ENCODE data around the gene ADAMTS15. TPM values are rescaled to one million over a fixed set of nuclear protein-coding genes. Genes with fewer than 3 reads are reported as not detected.

Gene ADAMTS15
- total RNA-seq, 3 donors from 2014 or later, result 17.9 to 22.6 (median 21.9) TPM

- intact Hi-C loops (cut with DNase I; ENCODE audit: low total_unique reads), result no loop called here
- no peak for DNase-seq (ENCODE audit: low spot score in 2 of 2)
- Histone ChIP-seq H3K9me3 (no peaks in the 10 kb centered on the region), H3K4me1 (no peaks in the 10 kb centered on the region), H3K27ac (no peak overlapping the region), H3K27me3 (no peaks in the 10 kb centered on the region), H3K4me3 (no peak overlapping the region), H3K36me3 (no peaks in the 10 kb centered on the region)
- TF ChIP-seq POLR2AphosphoS5 (IDR thresholded peaks at IDR 0.05) (no peak), CTCF (IDR thresholded peaks at IDR 0.05) (no peak), POLR2A (IDR thresholded peaks at IDR 0.05) (no peak)
These were observed 20.7 kb downstream of the ADAMTS15 start for GRCh38 chr11:130469181-130469580.

DNA sequence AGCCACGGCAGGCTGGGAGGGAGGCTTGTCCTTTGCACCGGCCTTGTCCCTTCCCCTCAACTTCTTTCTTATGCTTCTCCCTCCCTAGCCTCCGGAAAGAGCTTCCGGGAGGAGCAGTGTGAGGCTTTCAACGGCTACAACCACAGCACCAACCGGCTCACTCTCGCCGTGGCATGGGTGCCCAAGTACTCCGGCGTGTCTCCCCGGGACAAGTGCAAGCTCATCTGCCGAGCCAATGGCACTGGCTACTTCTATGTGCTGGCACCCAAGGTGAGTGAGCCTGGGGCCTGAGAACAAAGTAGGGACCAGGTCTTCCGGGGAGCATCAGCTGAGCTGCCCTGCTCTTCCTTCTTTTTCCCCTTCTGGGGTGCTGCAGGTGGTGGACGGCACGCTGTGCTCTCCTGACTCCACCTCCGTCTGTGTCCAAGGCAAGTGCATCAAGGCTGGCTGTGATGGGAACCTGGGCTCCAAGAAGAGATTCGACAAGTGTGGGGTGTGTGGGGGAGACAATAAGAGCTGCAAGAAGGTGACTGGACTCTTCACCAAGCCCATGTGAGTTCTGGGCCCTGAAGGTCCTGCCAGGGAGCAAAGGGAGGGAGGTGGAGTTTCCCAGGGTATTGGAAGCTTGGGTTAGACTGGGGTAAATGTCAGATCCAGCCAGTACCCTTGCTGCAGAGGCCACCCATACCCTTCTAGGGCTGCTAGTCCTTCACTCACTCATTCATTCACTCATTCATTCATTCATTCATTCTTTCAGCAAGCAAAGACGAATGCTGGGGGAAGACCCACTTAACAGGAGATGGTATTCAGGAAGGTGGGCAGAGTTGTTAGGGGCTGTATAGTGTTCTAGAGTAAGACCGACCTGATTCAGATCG, 22.6 kb downstream of the ADAMTS15 start:
- no peak overlapping the region for H3K27ac ChIP-seq
- H3K27me3 ChIP-seq, result no peaks in the 10 kb centered on the region
- H3K9me3 ChIP-seq, result no peaks in the 10 kb centered on the region
- no peaks in the 10 kb centered on the region for H3K4me1 ChIP-seq
- TF ChIP-seq CTCF (IDR thresholded peaks at IDR 0.05) (no peak), POLR2AphosphoS5 (IDR thresholded peaks at IDR 0.05) (no peak), POLR2A (IDR thresholded peaks at IDR 0.05) (no peak)
- peak in 1 of 2 donors; percentile 13 for DNase-seq (ENCODE audit: low spot score in 2 of 2)
- H3K36me3 ChIP-seq, result no peaks in the 10 kb centered on the region
- H3K4me3 ChIP-seq, result no peak overlapping the region
- intact Hi-C loops (cut with DNase I; ENCODE audit: low total_unique reads), result no loop called here

- intact Hi-C loops (cut with DNase I; ENCODE audit: low total_unique reads), result no loop called here
These were observed 23.4 kb downstream of the ADAMTS15 start for GRCh38 chr11:130471731-130472433.

DNA sequence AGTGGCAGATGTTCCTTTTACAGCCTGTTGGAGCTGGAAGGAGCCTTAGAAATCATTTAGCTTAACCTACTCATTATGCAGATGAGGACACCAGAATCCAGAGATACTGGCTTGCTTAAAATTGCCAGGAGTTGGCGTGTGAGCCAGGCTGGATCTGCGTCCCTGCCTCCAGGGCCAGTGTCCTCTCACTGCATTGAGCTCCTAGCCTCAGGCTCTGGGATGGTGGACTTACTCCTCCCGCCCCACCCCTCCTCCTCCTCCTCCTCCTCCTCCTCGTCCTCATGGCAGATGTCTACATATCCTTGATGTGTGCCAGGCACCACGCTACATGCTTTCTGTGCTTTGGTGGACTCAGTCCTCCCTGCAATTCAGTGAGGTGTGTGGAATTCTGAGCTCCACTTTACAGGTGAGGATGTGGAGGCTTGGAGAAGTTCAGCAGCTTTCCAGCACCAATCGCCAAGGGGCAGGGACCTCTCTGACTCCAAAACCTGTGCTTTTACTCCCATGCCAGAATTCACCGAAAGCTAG, 24.1 kb downstream of the ADAMTS15 start:
- TF ChIP-seq CTCF (IDR thresholded peaks at IDR 0.05) (no peak), POLR2A (IDR thresholded peaks at IDR 0.05) (no peak), POLR2AphosphoS5 (IDR thresholded peaks at IDR 0.05) (no peak)
- Histone ChIP-seq H3K36me3 (no peaks in the 10 kb centered on the region), H3K4me3 (no peak overlapping the region), H3K9me3 (no peaks in the 10 kb centered on the region), H3K27me3 (no peaks in the 10 kb centered on the region), H3K27ac (no peak overlapping the region), H3K4me1 (peaks cover 0 to 3% of the 10 kb centered on the region in 2 donors)
- intact Hi-C loops (cut with DNase I; ENCODE audit: low total_unique reads), result no loop called here
- peak in 1 of 2 donors; percentile 2 for DNase-seq (ENCODE audit: low spot score in 2 of 2)

More at GRCh38 chr11:130471731-130472433, 23.4 kb downstream of the ADAMTS15 start:
- no peaks in the 10 kb centered on the region for H3K4me1 ChIP-seq
- H3K27ac ChIP-seq, result no peak overlapping the region
- H3K36me3 ChIP-seq, result no peaks in the 10 kb centered on the region
- no peaks in the 10 kb centered on the region for H3K27me3 ChIP-seq
- no peak for TF ChIP-seq POLR2AphosphoS5 (IDR thresholded peaks at IDR 0.05)
- TF ChIP-seq CTCF (IDR thresholded peaks at IDR 0.05), result no peak
- TF ChIP-seq POLR2A (IDR thresholded peaks at IDR 0.05), result no peak
- H3K9me3 ChIP-seq, result no peaks in the 10 kb centered on the region
- no peak overlapping the region for H3K4me3 ChIP-seq
- DNase-seq (ENCODE audit: low spot score in 2 of 2), result peak in 1 of 2 donors; percentile 7

Measured in breast epithelium (tissue), 4 donors.